GM18951 (cell line): ENCODE measurements around the gene PROZ.

Experiments used
- POLR2A ChIP-seq: IDR thresholded peaks from 4 replicates; pipeline ENCODE4 v1.6.1; 2011; ENCODE audit warnings: mild to moderate bottlenecking; ENCODE audit not compliant: insufficient read length, insufficient read depth; ENCODE audit errors: extremely low read depth
- in situ Hi-C: fragments of 300-500 bp; cut with MboI; formaldehyde crosslinking; loops from one replicate; pipeline ENCODE4 v1.12.0; 2022; ENCODE audit warnings: low sequenced_read_pairs, mixed read lengths, inconsistent platforms; ENCODE audit not compliant: unreplicated experiment

Gene PROZ

GRCh38 chr13:113209759-113210421 is 51.4 kb downstream of the PROZ start:
- in situ Hi-C loops: no loop called here
- TF ChIP-seq POLR2A: no peak

GRCh38 chr13:113210833-113211232 is 52.4 kb downstream of the PROZ start:
- TF ChIP-seq POLR2A: no peak
- in situ Hi-C loops: no loop called here

GRCh38 chr13:113211774-113212173 is 53.3 kb downstream of the PROZ start:
- in situ Hi-C loops: no loop called here

GRCh38 chr13:113216254-113217048 is 58.0 kb downstream of the PROZ start:
- in situ Hi-C loops: no loop called here
- TF ChIP-seq POLR2A: no peak

More at GRCh38 chr13:113211774-113212173, 53.3 kb downstream of the PROZ start:
- TF ChIP-seq POLR2A: no peak

GRCh38 chr13:113218586-113218985 is 60.1 kb downstream of the PROZ start:
- in situ Hi-C loops: no loop called here
- TF ChIP-seq POLR2A: no peak

- in situ Hi-C loops: no loop called here
- TF ChIP-seq POLR2A: no peak
These were observed 61.0 kb downstream of the PROZ start for GRCh38 chr13:113219256-113219940.

GRCh38 chr13:113220141-113220598 is 61.7 kb downstream of the PROZ start:
- in situ Hi-C loops: no loop called here
- TF ChIP-seq POLR2A: no peak

- in situ Hi-C loops: no loop called here
- TF ChIP-seq POLR2A: no peak
These were observed 62.4 kb downstream of the PROZ start for GRCh38 chr13:113220877-113221276.
